Activated T-helper 1 cell treated with anti-CD3 and anti-CD28 coated beads, Interleukin-2, amount 50 U/mL, for 16 hours (primary cell): ENCODE measurements around the gene FAM171A1.
"Not testable (repeated sequence)": the region's sequence is repeated elsewhere in the genome, so short reads cannot be mapped to it uniquely, and the experiment has no call there.

ENCODE experiments used
- DNase-seq, 2 donors: peaks; one replicate each; pipeline ENCODE4 v3.0.0-alpha.2; 2020; ENCODE audit warnings: low read depth in 1 of 2, low spot score in 1 of 2

FAM171A1 gene

GRCh38 chr10:15345450-15345849, 25.6 kb downstream of the FAM171A1 start:
- DNase-seq, result no peak

- no peak for DNase-seq
These were observed 26.2 kb downstream of the FAM171A1 start for GRCh38 chr10:15344876-15345285.

DNA sequence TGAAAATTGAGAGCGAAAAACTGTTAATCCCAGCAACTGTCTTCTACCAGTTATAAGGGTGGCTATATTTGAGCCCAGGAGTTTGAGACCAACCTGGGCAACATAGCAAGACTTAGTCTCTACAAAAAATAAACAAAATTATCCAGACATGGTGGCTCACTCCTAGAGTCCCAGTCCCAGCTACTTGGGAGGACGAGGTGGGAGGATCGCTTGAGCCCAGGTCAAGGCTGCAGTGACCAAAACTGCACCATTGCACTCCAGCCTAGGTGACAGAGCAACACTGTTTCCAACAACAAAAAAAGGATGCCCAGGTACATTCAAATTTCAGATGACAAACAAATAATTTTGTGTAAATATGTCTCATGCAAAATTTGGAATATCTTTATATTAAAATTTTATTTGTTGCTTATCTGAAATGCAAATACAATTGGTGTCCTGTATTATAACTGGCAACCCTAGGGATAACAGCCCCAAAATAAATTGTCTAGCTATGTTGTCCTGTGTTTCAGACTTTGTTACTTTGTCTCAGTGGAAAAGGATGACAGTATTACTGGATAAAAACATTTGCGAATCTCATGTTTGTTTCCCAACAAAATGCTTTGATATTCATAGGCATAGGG, 26.7 kb downstream of the FAM171A1 start:
- no peak for DNase-seq

- DNase-seq, result no peak
These were observed 28.1 kb downstream of the FAM171A1 start for GRCh38 chr10:15342970-15343369.

DNA sequence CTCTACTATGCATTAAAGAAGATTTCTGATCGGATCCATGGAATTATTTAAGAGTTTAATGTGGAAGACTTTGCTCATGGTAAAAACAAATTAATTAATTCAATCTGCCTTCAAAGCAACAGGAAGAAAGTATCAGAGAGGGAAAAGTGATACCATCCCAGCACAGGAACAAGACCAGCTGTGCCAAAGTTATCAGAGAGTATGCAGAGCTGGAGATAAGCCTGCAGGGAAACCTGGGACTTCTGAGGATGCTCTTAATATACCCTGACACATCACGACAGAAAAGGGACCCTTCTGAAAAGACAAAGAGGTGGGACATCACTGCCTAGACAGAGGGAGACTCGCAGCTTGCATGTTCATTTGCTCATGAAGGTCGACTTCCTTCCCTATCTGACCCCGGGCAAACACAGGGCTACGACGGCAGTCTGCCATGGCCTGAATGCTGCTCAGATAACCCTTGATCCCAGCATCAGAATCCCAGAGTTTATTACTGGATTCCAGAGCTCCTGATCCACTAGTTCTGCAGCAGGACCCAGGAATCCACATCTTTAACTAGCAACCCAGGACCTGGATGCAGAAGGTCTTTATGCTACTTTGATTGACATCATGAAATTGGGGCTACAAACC, 29.5 kb downstream of the FAM171A1 start:
- DNase-seq, result no peak

DNA sequence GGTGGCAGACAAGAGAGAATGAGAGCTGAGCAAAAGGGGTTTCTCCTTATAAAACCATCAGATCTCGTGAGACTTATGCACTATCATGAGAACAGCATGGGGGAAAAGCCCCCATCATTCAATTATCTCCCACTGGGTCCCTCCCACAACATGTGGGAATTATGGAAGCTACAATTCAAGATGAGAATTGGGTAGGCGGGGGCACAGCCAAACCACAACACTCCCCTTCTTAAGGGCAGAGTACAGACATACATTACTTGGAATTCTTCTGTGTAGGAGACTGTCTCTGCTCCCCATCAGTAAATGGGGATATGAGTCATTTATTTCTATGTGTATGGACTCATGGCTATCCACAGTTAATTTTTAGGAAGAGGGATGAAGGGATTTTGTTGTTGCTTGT, 31.2 kb downstream of the FAM171A1 start:
- no peak for DNase-seq

DNA sequence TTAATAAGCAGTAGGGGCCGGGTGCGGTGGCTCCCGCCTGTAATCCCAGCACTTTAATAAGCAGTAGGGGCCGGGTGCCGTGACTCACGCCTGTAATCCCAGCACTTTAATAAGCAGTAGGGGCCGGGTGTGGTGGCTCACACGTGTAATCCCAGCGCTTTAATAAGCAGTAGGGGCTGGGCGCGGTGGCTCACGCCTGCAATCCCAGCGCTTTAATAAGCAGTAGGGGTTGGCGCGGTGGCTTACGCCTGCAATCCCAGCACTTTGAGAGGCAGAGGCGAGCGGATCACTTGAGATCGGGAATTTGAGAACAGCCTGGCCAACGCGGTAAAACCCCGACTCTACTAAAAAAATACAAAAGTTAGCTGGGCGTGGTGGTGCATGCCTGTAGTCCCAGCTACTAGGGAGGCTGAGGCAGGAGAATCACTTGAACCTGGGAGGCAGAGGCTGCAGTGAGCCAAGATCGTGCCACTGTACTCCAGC, 33.6 kb downstream of the FAM171A1 start:
- not testable (repeated sequence) for DNase-seq

GRCh38 chr10:15336211-15336610, 34.9 kb downstream of the FAM171A1 start:
- DNase-seq, result no peak

- no peak for DNase-seq
These were observed 35.6 kb downstream of the FAM171A1 start for GRCh38 chr10:15335508-15335907.

DNA sequence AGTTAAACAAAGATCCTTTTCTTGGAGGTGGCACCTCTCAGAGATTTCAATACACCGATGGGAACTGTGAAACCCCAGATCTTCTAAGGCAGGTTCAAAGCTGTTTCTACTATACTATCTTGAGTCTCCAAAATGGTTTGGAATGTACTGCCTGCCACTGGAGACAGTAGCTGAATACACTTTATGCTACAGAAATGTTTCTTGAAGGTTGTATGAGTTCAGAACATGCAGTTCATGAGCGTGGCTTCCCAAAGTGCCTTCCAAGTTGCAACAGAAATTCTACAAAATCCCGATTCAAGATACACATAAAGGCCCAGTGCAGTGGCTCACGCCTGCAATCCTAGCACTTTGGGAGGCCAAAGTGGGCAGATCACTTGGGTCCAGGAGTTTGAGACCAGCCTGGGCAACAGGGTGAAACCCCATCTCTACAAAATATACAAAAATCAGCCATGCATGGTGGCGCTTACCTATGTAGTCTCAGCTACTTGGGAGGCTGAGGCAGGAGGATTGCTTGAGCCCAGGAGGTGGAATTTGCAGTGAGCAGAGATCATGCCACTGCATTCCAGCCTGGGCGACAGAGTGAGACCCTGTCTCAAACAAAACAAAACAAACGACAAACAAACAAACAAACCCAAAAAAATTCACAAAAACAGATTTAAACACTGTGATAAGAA, 36.3 kb downstream of the FAM171A1 start:
- no peak for DNase-seq

DNA sequence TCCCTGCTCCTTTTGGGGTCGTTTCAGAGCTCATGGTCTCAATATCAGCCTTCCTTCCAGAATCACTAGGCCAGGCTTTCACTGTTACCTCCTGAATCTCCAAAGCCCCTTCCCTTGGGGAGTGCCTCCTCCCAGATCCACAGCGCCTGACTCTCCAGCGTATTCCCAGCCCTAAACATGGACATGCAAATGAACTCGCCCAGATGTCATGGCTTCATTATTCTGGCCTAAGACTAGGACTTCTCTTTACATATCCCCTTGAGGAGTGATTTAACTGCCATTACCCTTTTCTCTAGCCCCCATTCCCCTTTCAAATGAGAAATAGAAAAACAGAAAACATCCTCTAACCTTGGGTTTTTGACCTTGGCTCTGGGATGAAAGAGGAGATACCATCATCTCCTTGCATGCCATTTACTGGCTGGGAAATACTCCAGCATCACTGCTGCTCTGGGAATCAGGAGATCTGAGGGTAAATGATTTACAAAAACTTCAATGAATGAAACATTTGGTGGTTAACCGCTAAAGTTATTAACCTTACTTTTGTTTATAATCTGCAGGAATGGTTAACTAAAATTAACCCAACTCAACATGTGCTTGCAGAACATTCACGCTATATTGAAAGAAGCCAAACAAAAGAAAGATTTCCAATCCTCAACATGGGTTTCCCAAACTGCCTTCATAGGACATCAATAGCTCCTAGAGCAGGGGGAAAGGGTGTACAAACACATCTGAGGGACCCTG, 37.0 kb downstream of the FAM171A1 start:
- DNase-seq, result no peak

- not testable (repeated sequence) for DNase-seq
These were observed 37.9 kb downstream of the FAM171A1 start for GRCh38 chr10:15333181-15333580.

- DNase-seq, result no peak
These were observed 39.6 kb downstream of the FAM171A1 start for GRCh38 chr10:15331461-15331860.

GRCh38 chr10:15329437-15329836, 41.7 kb downstream of the FAM171A1 start:
- DNase-seq, result no peak

DNA sequence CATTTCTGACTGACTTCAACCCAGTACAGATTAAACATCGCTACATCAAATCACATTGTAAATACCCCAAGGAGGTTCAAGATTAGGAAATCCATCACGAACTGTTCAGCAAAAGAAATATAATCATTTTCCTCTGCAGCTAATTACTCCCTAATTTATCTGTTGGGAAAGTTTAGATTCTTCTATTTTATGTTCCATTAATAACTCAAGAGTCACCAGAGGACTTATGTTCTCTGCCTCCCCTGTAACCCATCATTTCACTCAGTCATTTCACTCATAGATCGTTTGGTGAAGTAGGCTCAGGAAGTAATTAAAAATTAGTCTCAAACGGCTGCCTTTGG, 45.2 kb downstream of the FAM171A1 start:
- DNase-seq, result no peak

- DNase-seq, result no peak
These were observed 45.7 kb downstream of the FAM171A1 start for GRCh38 chr10:15325243-15325943.

GRCh38 chr10:15324611-15325010, 46.5 kb downstream of the FAM171A1 start:
- no peak for DNase-seq

DNA sequence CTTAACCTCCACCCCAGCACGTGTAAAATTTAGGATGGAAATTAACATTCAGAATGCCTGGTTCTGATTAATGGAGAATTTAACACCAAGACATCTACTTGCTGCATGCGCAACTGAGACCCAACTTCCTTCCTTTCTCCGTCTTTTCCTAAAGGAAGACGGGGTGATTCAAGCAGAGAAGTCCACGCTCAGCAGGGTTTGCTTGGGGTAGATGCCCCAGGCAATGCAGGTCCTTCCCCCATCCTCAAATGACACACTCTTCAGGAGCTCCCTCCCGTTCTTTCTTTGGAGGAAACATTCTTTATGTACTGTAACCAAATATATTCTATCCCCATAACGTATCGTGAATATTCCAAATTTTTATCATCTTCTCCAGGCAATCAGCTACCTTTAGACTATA, 47.0 kb downstream of the FAM171A1 start:
- no peak for DNase-seq

DNA sequence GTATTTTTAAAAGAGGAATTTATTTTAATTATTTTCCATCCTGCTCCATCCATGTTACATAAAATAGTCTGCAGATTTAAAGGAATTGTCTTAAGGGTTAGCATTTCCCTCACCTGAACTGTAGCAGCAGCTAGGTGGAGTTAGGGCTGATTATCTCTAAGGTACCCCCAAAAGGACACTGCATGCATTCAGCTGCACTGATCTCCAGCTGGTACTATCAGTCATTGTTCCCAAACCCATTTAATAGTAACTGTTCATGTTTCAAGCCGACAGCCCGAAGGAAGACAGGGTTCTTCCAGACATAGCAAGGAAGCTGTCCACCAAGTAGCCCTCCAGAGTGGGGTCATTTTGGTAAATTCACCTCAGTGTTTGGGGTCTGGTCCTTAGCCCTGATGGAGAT, 48.7 kb downstream of the FAM171A1 start:
- DNase-seq, result no peak

GRCh38 chr10:15321431-15322341, 49.4 kb downstream of the FAM171A1 start:
- no peak for DNase-seq
